Tibial nerve (tissue), 4 donors: ENCODE results near the gene SLC48A1. TPM values are rescaled to one million over a fixed set of nuclear protein-coding genes. Genes with fewer than 3 reads are reported as not detected.

Source experiments
- DNase-seq, 2 donors: peaks; one replicate each; pipeline ENCODE4 v3.0.0-alpha.2; 2019; ENCODE audit warnings: low spot score in 2 of 2
- H3K27ac ChIP-seq, 4 donors: fragments of 200-600 bp; sonication (generic) in 3 of 4; one replicate each; pipeline ENCODE4 v1.5.1; 2017 to 2019; ENCODE audit warnings: mild to moderate bottlenecking in 1 of 4
- H3K27me3 ChIP-seq, 2 donors: fragments of 200-600 bp; sonication (generic) in 1 of 2; one replicate each; pipeline versions ENCODE4 v1.5.1 to v1.6.0; 2017 to 2019
- H3K36me3 ChIP-seq, 3 donors: fragments of 200-600 bp; sonication (generic); one replicate each; pipeline ENCODE4 v1.5.1; 2018 to 2019
- H3K4me1 ChIP-seq, 4 donors: fragments of 200-600 bp; sonication (generic) in 3 of 4; one replicate each; pipeline ENCODE4 v1.5.1; 2017 to 2019
- H3K4me3 ChIP-seq, 4 donors: fragments of 200-600 bp; sonication (generic) in 3 of 4; one replicate each; pipeline ENCODE4 v1.5.1; 2017 to 2019; ENCODE audit warnings: mild to moderate bottlenecking in 1 of 4, moderate library complexity in 1 of 4
- H3K9me3 ChIP-seq, 4 donors: fragments of 200-600 bp; sonication (generic) in 3 of 4; one replicate each; pipeline ENCODE4 v1.5.1; 2017 to 2019
- EP300 ChIP-seq, 2 donors: sonication (generic); formaldehyde crosslinking; IDR thresholded peaks; one replicate each; pipeline ENCODE4 v1.6.1; 2017; ENCODE audit warnings: antibody characterized with exemption in 2 of 2, mild to moderate bottlenecking in 1 of 2
- POLR2A ChIP-seq, 2 donors: fragments of 450-650 bp; IDR thresholded peaks; one replicate each; pipeline ENCODE4 v1.6.1; 2017; ENCODE audit warnings: antibody characterized with exemption in 2 of 2, mild to moderate bottlenecking in 2 of 2, moderate library complexity in 2 of 2
- WGBS, 2 donors: methylation state at CpG; one replicate each; pipeline ENCODE4 v1.1.5; 2018; 5-methylcytosine and 5-hydroxymethylcytosine counted together
- total RNA-seq, 4 donors: library from RNA; depleted of rRNA; stranded (reverse); fragments of >200 nt; gene quantifications; one replicate each; pipeline ENCODE4 v1.1.0, GENCODE V29; 2016
- TF ChIP-seq, protein P1 (sequence below), 5 experiments: fragments of 200-600 bp in 3 of 5; fragments of 450-650 bp in 2 of 5; sonication (generic) in 3 of 5; IDR thresholded peaks; one replicate each; pipeline ENCODE4 v1.5.1; 2016 to 2019; ENCODE audit warnings: antibody characterized with exemption in 5 of 5, mild to moderate bottlenecking in 3 of 5, moderate library complexity in 2 of 5

The SLC48A1 gene
- total RNA-seq, 4 donors from 2014 or later: 24.6 to 37.9 (median 33.8) TPM

DNA sequence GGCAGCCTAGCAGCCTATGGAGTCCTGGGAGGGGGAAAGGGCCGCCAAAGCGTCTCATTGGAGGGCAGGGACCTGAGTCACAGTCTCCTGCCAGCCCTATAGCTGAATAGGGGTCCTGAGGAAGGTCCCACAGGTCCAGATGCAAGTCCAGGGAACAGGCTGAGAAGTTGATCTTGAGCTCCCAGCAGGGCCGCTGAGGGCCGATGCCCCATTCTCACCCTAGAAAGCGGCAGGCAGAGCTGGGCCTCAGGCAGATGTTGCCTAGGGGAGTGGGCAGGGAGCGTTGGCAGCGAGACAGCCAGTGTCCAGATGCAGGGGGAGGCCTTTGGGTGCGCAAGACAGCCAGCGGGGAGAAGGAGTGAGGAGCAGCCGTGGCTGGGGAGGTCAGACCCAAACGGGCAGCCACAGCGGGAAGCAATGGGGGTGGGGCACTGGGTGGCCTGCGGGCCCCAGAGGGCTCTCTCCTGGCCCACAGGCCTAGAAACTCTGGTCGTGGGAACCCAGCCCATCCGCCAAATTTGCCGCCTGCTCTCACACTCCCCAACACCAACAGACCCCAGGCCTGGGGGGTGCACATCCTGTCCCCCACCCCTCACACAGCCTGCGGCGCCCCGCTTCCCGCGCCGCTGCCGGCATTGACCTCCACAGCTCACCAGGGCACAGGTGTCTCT is 45.6 kb downstream of the SLC48A1 start:
- Histone ChIP-seq H3K27ac (peak overlapping the region; percentile 96 to 99 (median 97)), H3K27me3 (no peaks in the 10 kb centered on the region), H3K36me3 (no peaks in the 10 kb centered on the region), H3K4me1 (peaks cover 5 to 82% (median 73%) of the 10 kb centered on the region in 4 donors), H3K4me3 (peak overlapping the region; percentile 68 to 90 (median 80)), H3K9me3 (no peaks in the 10 kb centered on the region)
- TF ChIP-seq POLR2A (IDR thresholded peaks at IDR 0.05): no peak
- TF ChIP-seq, protein P1, sequence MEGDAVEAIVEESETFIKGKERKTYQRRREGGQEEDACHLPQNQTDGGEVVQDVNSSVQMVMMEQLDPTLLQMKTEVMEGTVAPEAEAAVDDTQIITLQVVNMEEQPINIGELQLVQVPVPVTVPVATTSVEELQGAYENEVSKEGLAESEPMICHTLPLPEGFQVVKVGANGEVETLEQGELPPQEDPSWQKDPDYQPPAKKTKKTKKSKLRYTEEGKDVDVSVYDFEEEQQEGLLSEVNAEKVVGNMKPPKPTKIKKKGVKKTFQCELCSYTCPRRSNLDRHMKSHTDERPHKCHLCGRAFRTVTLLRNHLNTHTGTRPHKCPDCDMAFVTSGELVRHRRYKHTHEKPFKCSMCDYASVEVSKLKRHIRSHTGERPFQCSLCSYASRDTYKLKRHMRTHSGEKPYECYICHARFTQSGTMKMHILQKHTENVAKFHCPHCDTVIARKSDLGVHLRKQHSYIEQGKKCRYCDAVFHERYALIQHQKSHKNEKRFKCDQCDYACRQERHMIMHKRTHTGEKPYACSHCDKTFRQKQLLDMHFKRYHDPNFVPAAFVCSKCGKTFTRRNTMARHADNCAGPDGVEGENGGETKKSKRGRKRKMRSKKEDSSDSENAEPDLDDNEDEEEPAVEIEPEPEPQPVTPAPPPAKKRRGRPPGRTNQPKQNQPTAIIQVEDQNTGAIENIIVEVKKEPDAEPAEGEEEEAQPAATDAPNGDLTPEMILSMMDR (IDR thresholded peaks at IDR 0.05): no peak
- TF ChIP-seq EP300 (IDR thresholded peaks at IDR 0.05): peak in 1 of 2 donors; percentile 10
- no peak for DNase-seq
- WGBS, 2 donors: 6 to 12% methylated on average over 12 to 23 of the region's 23 CpGs

DNA sequence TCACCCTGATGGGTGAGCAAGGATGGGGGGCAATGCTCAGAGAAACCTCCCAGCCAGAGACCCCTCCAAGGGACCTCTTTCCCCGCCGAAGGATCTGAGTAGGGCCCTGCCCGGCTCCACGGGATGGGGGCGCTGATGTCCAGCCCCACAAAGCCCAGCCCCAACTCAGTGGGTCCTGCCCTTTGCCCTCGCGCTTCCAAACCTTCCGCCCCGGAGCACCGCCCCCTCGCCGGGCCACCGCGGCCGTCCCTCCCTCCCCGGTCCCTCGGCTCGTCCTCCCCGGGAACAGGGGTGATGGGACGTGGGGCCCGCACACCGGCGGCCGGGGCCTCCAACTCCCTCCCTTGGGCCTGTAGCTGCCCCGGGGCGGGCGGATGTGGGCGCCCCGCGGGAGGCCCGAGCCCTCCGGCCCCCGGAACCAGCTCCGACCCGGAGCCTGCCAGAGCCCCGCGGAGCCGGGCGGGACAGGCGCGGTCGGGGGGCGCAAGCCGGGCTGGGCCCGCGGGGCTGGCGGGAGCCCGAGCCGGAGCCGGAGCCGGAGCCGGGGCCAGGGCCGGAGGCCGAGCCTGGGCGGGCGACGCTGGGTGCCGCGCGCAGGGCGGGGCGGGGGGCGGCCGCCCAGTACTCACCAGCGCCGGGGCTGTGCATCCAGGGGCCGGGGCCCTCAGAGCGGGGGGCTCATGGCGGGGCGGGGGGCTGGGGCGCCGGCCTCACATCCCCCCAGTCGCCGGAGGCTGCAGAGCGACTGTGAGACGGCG is 46.3 kb downstream of the SLC48A1 start:
- TF ChIP-seq POLR2A (IDR thresholded peaks at IDR 0.05) (peak; percentile 12 to 25), EP300 (IDR thresholded peaks at IDR 0.05) (peak in 1 of 2 donors; percentile 21)
- TF ChIP-seq, protein P1 (IDR thresholded peaks at IDR 0.05): peak in 4 of 5 experiments; percentile 39 to 56 (median 55)
- Histone ChIP-seq H3K36me3 (no peaks in the 10 kb centered on the region), H3K4me1 (peaks cover 5 to 82% (median 73%) of the 10 kb centered on the region in 4 donors), H3K9me3 (no peaks in the 10 kb centered on the region), H3K27me3 (no peaks in the 10 kb centered on the region), H3K27ac (peak overlapping the region; percentile 96 to 99 (median 97)), H3K4me3 (peak overlapping the region; percentile 68 to 90 (median 80))
- 0% methylated on average over 48 of the region's 77 CpGs; no CpG with 5 or more reads in 1 of the 2 donors for WGBS, 2 donors
- DNase-seq: peak in 1 of 2 donors; percentile 50

DNA sequence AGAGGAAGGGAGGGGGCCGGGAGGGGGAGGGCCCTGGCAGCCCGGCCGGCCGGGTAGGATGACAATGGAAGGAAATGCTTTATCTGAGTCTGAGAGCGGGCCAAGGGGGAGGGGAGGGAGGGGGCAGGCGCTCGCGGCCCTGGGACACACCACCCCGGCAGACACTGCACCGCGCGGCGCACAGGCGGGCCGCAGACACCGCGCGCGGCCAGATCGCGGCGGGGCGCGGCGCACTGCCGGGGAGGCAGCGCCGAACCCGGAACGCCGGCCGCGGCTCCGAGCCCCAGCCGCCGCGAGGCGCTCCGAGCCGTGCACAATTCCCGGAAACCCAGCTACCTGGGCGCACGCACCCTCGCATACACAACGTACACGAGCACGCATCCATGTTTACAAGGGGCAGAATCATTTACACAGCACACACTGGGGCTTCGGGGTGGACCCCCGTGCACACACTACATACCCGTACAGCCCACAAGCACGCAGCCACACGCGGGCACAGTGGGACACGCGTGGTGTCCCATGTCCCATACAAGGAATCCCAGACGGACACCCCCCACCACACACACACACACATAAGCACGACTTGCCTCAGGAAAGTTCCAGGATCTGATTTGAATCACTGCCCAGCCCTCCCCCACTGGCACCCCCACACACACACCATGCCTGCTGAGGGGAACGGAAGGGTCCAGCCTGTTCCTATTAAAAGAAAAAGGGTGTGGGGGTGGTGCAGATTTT is 47.0 kb downstream of the SLC48A1 start, which contains the start of gene HDAC7:
HDAC7 (minus strand) TSS at position 8 of the 735 bp plus-strand sequence. CDS start 118 bp downstream, outside the sequence.
- H3K27me3 ChIP-seq: no peaks in the 10 kb centered on the region
- DNase-seq: peak; percentile 77 to 83
- peaks cover 5 to 82% (median 73%) of the 10 kb centered on the region in 4 donors for H3K4me1 ChIP-seq
- TF ChIP-seq EP300 (IDR thresholded peaks at IDR 0.05): no peak
- TF ChIP-seq, protein P1 (IDR thresholded peaks at IDR 0.05): peak in 1 of 5 experiments; percentile 38
- TF ChIP-seq POLR2A (IDR thresholded peaks at IDR 0.05): peak; percentile 49 to 60
- H3K27ac ChIP-seq: peak within 1 kb of the TSS; percentile 96 to 99 (median 97)
- no peaks in the 10 kb centered on the region for H3K9me3 ChIP-seq
- H3K36me3 ChIP-seq: no peaks in the 10 kb centered on the region
- 0% methylated on average over 38 to 47 of the region's 58 CpGs for WGBS, 2 donors
- H3K4me3 ChIP-seq: peak within 1 kb of the TSS; percentile 68 to 90 (median 80)

DNA sequence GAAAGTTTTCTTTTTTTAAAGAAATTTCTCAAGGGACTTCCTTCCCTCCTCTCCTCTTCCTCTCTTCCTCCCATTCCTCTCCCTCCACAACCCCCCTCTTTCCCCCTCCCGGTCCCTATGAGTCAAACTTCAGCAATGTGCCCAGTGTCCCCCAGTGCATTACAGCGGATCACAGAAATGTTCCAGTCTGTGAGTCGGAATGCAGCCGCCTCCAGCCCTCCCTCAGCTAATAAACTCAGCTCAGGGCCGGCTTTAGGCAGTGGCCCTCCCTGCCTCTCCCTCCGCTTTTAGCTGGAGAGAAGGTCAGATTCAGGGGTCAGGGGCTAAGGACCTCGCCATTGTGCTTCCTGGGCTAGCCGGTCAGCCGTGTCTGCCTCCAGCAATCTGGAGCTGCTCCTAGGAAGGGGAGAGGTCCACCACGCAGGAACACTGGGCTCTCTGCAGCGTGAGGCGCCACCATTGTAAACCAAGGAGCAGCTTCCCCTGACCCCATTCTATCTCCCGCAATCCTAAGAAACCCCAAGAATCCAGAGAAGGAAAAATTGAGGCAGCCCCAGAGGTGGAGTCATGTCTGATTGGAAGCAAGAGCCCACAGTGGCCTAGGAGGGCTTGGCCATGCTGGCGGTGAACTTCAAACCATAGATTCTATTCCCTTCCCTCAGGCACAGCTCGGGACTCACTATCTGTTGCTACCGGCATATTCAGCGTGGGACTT is 47.8 kb downstream of the SLC48A1 start:
- peak overlapping the region; percentile 52 to 81 (median 73) for H3K4me3 ChIP-seq
- H3K27me3 ChIP-seq: no peaks in the 10 kb centered on the region
- TF ChIP-seq POLR2A (IDR thresholded peaks at IDR 0.05) (peak; percentile 62 to 66), EP300 (IDR thresholded peaks at IDR 0.05) (peak in 1 of 2 donors; percentile 88)
- TF ChIP-seq, protein P1 (IDR thresholded peaks at IDR 0.05): no peak
- peak overlapping the region; percentile 96 to 99 (median 97) for H3K27ac ChIP-seq
- 9 to 12% methylated on average over 17 of the region's 17 CpGs for WGBS, 2 donors
- H3K4me1 ChIP-seq: peaks cover 5 to 82% (median 76%) of the 10 kb centered on the region in 4 donors
- peak; percentile 81 to 93 for DNase-seq
- no peaks in the 10 kb centered on the region for H3K9me3 ChIP-seq
- H3K36me3 ChIP-seq: no peaks in the 10 kb centered on the region
